HG02759 (cell line): ENCODE measurements around the gene MCHR1.
"Not testable (repeated sequence)": the region's sequence is repeated elsewhere in the genome, so short reads cannot be mapped to it uniquely, and the experiment has no call there.

Experiments used
- ATAC-seq: cut with Tn5 transposase; IDR thresholded peaks from one replicate; pipeline ENCODE4 v1.9.1; 2021; ENCODE audit warnings: mild to moderate bottlenecking, moderate library complexity; ENCODE audit not compliant: unreplicated experiment

MCHR1 gene

GRCh38 chr22:40654522-40655167, 24.6 kb upstream of the MCHR1 start:
- no peak for ATAC-seq

- ATAC-seq: not testable (repeated sequence)
Measured at GRCh38 chr22:40655941-40656340, 23.3 kb upstream of the MCHR1 start.

GRCh38 chr22:40656651-40657050, 22.6 kb upstream of the MCHR1 start:
- ATAC-seq: not testable (repeated sequence)

GRCh38 chr22:40659166-40659565, 20.1 kb upstream of the MCHR1 start:
- no peak for ATAC-seq

- no peak for ATAC-seq
Measured at GRCh38 chr22:40660730-40661129, 18.6 kb upstream of the MCHR1 start.

GRCh38 chr22:40661671-40662070, 17.6 kb upstream of the MCHR1 start:
- no peak for ATAC-seq

- no peak for ATAC-seq
Measured at GRCh38 chr22:40665312-40665711, 14.0 kb upstream of the MCHR1 start.

- ATAC-seq: no peak
Measured at GRCh38 chr22:40666151-40666848, 13.0 kb upstream of the MCHR1 start.

GRCh38 chr22:40668611-40669411, 10.5 kb upstream of the MCHR1 start:
- no peak for ATAC-seq

- ATAC-seq: no peak
Measured at GRCh38 chr22:40670058-40670457, 9.2 kb upstream of the MCHR1 start.

GRCh38 chr22:40671369-40671768, 7.9 kb upstream of the MCHR1 start:
- no peak for ATAC-seq

- no peak for ATAC-seq
Measured at GRCh38 chr22:40671796-40672360, 7.4 kb upstream of the MCHR1 start.

GRCh38 chr22:40673017-40673416, 6.3 kb upstream of the MCHR1 start:
- no peak for ATAC-seq

GRCh38 chr22:40674274-40674673, 5.0 kb upstream of the MCHR1 start:
- no peak for ATAC-seq

- ATAC-seq: not testable (repeated sequence)
Measured at GRCh38 chr22:40676166-40676565, 3.1 kb upstream of the MCHR1 start.

GRCh38 chr22:40676644-40677043, 2.6 kb upstream of the MCHR1 start:
- ATAC-seq: no peak

GRCh38 chr22:40678493-40679248, 613 bp upstream of the MCHR1 start:
- no peak for ATAC-seq

- ATAC-seq: no peak
Measured at GRCh38 chr22:40679964-40680818, 907 bp downstream of the MCHR1 start.

- ATAC-seq: no peak
Measured at GRCh38 chr22:40680819-40681183, 1.5 kb downstream of the MCHR1 start.

GRCh38 chr22:40681451-40681850, 2.2 kb downstream of the MCHR1 start:
- no peak for ATAC-seq
